NCI-H1417 treated with DMSO at 0.1 percent for 48 hours (cell line): ENCODE measurements around the gene LMAN2.

Source experiments
- DNase-seq: peaks from one replicate; lab custom pipeline; 2025; lab: John Stamatoyannopoulos, UW

LMAN2 gene

GRCh38 chr5:177351392-177352329, at the start of gene LMAN2:
LMAN2 (minus strand) TSS chr5:177351668; CDS start chr5:177351647, 21 bp downstream.
- peak; percentile 51 for DNase-seq

- DNase-seq, result no peak
Observed at GRCh38 chr5:177399997-177400868, 48.8 kb upstream of the LMAN2 start, which contains the start of gene PFN3. PFN3 (minus strand) TSS chr5:177400661; CDS start chr5:177400576, 85 bp downstream.

GRCh38 chr5:177397875-177398390, 46.5 kb upstream of the LMAN2 start:
- DNase-seq, result no peak

DNA sequence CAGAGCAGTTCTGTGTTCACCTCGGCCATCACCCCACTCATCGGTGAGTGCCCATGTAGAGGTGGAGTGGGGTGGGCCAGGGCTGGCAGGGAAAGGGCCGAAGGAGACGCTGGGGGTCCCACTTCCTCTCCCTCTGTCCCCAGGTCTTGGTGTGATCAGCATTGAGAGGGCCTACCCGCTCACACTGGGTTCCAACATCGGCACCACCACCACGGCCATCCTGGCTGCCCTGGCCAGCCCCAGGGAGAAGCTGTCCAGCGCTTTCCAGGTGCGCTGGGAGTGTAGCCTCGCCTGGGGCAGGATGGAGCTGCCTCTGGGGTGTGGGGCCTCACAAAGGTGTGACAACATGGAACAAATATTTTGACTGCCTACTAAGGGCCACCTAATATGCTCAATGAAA, 45.3 kb upstream of the LMAN2 start:
- no peak for DNase-seq

DNA sequence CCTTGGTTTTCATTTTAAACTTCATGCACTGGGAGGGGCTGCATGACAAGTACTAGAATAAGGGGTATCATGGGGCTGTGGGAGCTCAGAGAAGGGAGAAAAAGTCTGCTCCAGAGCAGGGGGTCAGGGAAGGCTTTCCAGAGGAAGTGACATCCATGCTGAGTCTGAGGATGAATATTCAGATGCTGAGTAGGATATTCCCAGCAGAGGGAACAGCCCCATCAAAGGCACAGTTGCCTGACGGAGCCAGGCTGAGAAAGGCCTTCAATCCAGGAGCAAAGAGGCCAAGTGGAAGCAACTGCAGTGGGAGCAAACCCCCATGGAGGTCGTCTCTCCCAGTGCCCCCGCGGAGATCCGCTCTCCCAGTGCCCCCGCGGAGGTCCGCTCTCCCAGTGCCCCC, 44.6 kb upstream of the LMAN2 start:
- no peak for DNase-seq

DNA sequence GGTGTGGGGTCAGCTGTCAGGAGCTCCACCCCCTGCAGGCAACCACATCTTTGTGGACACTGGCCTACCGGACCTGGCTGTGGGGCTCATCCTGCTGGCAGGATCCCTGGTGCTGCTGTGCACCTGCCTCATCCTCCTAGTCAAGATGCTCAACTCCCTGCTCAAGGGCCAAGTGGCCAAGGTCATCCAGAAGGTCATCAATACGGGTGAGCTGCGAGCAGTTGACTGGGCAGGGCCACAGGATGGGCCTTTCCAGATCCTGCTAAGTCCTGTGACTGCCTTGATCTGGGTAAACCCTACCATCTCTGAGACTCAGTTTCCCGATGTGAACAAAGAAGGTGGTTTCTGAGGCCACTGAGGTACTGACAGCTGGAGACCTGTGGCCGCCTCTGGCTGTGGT, 42.5 kb upstream of the LMAN2 start:
- no peak for DNase-seq

DNA sequence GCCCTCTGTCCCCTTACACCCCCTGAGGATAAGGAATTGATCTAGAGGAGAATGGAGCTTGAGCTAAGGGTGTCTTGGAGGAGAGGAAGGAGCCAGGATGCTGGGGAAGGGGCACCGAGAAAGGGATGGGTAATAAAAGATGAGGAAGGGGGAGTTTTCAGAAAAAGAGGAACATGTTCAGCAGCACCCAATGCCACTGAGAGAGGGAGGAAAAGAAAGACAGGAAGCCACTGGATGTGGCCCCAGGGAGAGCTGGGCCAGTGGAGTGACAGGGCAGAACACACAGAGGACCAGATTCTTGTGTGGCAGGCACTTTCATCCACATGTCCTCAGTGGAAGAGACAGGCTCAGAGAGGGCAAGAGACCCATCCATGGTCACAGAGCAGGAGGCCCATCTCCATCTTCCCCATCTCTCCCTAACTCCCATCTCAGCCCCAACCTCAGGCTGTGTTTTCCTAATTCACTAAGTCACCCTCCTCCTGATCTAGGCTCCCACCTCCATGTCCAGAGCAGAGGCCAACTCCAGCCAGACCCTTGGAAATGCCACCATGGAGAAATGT, 41.8 kb upstream of the LMAN2 start:
- no peak for DNase-seq

DNA sequence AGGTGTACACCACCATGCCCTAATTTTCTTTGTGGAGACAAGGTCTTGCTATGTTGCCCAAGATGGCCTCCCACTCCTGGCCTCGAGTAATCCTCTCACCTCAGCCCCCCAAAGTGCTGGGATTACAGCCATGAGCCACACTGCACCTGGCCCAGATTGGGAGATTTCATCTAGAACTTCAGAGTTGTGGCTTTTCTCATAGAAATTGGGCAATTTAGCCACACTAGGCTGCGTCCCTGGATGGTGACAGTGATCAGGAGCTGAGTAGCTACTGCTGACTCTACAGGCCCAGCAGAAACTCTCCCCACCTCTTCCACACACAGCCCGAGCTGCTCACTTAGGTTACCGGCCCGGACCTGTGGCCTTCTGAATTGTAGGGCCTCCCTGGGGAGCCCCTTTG, 41.3 kb upstream of the LMAN2 start:
- no peak for DNase-seq

DNA sequence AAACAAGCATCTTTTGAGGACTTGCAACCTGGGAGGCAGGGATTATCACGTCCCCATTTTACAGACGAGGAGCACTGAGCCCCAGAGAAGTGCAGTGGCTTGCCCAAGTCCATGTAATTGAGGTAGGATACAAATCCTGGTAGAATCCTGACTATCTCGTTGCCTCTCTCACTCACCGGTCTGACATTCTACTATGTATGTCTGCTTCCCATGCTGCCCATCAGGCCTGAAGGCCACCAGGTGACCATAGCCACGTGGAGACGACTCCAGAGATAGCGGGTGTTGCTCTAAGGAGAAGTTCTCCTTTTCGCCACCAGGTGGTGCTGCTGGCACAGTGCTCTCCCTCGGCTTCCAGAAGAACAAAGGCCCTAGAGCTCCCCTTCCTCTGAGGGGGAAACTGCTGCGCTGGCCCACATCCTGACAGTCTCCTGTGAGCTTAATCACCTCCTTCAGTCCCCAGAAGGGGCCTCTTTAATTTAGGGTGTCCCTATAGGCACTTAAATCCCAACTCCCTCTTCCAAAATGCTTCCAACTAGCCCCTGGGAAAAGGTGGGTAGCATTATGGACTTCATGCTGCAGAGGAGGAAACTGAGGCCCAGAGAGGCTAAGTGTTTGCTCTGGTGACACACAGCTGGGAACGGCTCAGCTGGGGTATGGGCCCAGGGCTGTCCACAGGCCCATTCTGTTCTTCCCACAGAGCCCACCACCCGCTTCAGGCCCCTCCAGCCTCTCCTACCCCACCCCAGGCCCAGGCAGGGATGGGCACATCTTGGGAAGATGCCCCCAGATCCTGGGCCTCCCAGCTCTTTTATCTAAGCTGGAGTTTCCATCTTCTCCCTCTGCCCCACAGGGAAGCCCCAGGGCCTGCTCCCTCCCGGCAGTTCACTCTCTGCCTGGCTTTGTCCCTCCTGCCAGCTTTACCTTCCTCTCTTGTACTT, 39.2 kb upstream of the LMAN2 start:
- DNase-seq, result peak; percentile 27

GRCh38 chr5:177389241-177390169, 38.0 kb upstream of the LMAN2 start:
- DNase-seq, result no peak

- no peak for DNase-seq
Observed at GRCh38 chr5:177388521-177389052, 37.1 kb upstream of the LMAN2 start.

GRCh38 chr5:177387405-177387804, 35.9 kb upstream of the LMAN2 start:
- DNase-seq, result no peak

GRCh38 chr5:177386542-177386941, 35.1 kb upstream of the LMAN2 start:
- DNase-seq, result no peak

GRCh38 chr5:177385720-177386119, 34.3 kb upstream of the LMAN2 start:
- DNase-seq, result no peak

DNA sequence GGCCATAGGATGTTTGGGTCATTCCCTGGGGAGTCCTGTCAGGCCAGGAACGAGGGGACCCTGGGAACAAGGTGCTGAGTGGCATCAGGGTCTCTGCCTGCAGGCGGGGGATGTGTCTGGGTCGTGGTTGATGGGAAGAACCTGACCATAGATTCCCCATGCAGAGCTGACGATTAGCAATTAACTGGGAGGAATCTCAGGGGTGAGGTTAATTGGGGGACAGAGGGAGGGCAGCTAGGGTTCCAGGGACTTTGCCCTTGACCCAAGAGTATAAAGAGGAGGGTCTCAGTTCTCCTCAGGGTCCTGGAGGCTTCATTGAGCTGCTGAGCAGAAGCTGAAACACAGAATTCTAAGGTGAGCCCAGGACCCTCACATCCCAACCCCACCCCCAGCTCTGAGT, 32.7 kb upstream of the LMAN2 start, which contains the start of gene SLC34A1:
SLC34A1 (plus strand) TSS at position 301 of the 400 bp plus-strand sequence. CDS start 1,308 bp downstream, outside the sequence.
- DNase-seq, result no peak

DNA sequence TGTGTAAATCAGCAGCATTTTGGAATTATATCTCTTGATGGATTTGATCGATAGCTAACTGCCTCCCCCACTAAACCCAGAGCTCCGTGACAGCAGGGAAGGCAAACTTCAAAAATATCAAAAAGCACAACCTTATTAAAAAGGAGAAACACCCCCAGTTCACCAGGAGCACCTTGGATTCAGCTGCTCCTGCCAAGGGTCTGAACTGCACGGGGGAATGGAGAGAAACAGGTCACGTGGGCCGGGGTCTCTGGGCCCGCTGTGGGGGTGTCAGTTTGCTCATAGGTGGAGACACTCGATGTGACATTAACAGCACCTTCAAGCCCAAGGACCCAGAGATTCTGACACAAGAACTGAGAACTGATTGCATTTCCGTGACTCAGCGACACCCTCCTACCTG, 31.7 kb upstream of the LMAN2 start:
- no peak for DNase-seq

GRCh38 chr5:177382423-177383029, 31.1 kb upstream of the LMAN2 start:
- no peak for DNase-seq

GRCh38 chr5:177380805-177381126, 29.3 kb upstream of the LMAN2 start:
- no peak for DNase-seq
